ENCODE measurements around the gene CSK. TPM values are rescaled to one million over a fixed set of nuclear protein-coding genes. Genes with fewer than 3 reads are reported as not detected.

Gene CSK
- polyA plus RNA-seq, 2 of the 4 experiments (the other 2 are of a cell fraction) = 17.8 to 63.0 TPM

DNA sequence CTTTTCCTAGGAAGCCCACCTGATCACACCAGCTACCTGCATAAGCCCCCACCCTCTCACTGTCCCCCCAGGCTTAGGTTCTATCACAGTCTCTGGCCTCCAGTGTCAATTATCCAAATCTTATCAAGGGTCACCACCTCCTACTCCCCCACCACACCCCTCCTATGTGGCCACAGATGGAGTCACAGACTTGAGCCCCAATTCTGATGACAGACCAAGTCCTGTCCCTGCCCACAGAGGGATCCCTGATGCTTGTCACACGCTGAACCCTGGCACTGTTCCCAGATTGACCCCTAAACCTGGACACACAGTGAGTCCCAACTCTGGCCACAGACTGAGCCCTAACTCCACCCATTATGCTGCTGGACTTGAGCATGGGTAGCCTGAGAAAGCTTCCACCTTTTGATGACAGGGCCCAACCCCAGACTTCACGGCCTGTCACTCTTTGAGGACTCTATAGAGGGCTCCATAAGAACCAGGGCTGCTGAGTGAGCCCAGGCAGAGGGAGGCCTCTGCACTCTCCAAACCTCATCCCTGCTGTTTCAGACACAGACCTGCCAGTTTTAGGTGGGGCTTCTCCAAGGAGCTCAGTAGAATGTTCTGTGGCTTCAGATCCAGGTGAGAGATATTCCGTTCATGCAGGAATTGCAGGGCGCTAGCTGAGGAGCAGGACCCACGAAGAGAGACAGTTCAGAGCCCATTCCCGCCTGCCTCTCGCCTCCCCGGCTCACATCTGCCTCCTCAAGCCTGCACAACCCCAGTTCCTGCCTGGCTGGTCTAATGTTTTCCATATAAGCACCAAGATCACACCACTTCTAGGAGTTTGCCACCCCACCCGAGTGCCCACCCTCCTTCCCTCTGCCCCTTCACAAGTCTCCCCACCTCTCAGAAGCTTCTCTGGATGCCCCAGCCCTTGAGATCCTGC lies 59.2 kb downstream of the CSK start:
- peak overlapping the region; percentile 88; the same call in 2 of the 3 replicates for H3K4me2 ChIP-seq
- TF ChIP-seq, protein P1, sequence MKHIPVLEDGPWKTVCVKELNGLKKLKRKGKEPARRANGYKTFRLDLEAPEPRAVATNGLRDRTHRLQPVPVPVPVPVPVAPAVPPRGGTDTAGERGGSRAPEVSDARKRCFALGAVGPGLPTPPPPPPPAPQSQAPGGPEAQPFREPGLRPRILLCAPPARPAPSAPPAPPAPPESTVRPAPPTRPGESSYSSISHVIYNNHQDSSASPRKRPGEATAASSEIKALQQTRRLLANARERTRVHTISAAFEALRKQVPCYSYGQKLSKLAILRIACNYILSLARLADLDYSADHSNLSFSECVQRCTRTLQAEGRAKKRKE (CRISPR knock-in tag; IDR thresholded peaks at IDR 0.05; ENCODE audit: low read depth) = no peak
- TF ChIP-seq, protein P2, sequence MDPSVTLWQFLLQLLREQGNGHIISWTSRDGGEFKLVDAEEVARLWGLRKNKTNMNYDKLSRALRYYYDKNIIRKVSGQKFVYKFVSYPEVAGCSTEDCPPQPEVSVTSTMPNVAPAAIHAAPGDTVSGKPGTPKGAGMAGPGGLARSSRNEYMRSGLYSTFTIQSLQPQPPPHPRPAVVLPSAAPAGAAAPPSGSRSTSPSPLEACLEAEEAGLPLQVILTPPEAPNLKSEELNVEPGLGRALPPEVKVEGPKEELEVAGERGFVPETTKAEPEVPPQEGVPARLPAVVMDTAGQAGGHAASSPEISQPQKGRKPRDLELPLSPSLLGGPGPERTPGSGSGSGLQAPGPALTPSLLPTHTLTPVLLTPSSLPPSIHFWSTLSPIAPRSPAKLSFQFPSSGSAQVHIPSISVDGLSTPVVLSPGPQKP (IDR thresholded peaks at IDR 0.05; ENCODE audit: low read depth, low read length) = no peak
- no peak for TF ChIP-seq ZFP36 (IDR thresholded peaks at IDR 0.05; ENCODE audit: borderline replicate concordance, partially characterized antibody)
- no peak for TF ChIP-seq KDM5A (IDR thresholded peaks at IDR 0.05)
- no peak for TF ChIP-seq HOXA7 (CRISPR knock-in tag; IDR thresholded peaks at IDR 0.05)
- TF ChIP-seq EHF (CRISPR knock-in tag; IDR thresholded peaks at IDR 0.05) = no peak
- no peak for TF ChIP-seq HDAC2 (IDR thresholded peaks at IDR 0.05)
- no peak for TF ChIP-seq BHLHE40 (IDR thresholded peaks at IDR 0.05; ENCODE audit: low read depth, low read length)
- no peak for TF ChIP-seq HEYL (CRISPR knock-in tag; IDR thresholded peaks at IDR 0.05)
- TF ChIP-seq, protein P3, sequence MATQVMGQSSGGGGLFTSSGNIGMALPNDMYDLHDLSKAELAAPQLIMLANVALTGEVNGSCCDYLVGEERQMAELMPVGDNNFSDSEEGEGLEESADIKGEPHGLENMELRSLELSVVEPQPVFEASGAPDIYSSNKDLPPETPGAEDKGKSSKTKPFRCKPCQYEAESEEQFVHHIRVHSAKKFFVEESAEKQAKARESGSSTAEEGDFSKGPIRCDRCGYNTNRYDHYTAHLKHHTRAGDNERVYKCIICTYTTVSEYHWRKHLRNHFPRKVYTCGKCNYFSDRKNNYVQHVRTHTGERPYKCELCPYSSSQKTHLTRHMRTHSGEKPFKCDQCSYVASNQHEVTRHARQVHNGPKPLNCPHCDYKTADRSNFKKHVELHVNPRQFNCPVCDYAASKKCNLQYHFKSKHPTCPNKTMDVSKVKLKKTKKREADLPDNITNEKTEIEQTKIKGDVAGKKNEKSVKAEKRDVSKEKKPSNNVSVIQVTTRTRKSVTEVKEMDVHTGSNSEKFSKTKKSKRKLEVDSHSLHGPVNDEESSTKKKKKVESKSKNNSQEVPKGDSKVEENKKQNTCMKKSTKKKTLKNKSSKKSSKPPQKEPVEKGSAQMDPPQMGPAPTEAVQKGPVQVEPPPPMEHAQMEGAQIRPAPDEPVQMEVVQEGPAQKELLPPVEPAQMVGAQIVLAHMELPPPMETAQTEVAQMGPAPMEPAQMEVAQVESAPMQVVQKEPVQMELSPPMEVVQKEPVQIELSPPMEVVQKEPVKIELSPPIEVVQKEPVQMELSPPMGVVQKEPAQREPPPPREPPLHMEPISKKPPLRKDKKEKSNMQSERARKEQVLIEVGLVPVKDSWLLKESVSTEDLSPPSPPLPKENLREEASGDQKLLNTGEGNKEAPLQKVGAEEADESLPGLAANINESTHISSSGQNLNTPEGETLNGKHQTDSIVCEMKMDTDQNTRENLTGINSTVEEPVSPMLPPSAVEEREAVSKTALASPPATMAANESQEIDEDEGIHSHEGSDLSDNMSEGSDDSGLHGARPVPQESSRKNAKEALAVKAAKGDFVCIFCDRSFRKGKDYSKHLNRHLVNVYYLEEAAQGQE (IDR thresholded peaks at IDR 0.05) = no peak

DNA sequence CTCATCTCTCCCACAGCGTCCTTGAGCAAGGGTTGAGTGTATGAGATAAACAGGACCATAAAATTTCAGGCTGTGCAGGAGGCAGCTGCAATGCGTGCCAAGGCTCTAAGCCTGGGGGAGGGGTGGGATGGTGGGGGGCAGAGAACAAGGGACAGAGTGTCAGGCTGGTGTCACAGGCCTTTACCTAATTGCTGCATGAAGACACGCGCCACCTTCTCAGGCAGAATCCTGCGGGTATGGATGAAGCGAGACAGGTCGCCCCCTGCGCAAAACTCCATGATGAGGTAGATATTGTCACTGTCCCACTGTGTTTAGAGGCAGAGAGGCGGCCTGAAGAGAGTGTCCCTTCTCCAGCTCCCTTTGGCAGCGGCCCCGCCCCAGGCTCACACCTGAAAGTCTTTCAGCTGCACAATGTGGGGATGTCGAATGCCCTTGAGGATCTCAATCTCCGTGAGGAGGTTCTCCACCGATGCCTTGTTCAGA lies 60.1 kb downstream of the CSK start:
- no peak for DNase-seq (ENCODE audit: low read depth in 1 of 2, low spot score in 1 of 2)
- POLR2A ChIA-PET = interaction anchor here (0.6 kb wide), 1 partner anchor 57 kb away, joined by 4 read pairs; no protein-coding TSS in a partner anchor

More for the DNA sequence above, 59.2 kb downstream of the CSK start:
- H3K27ac ChIP-seq = no peak overlapping the region
- ChIA-PET CTCF (interaction anchor here (0.9 to 66.7 kb wide), 5 partner anchors 10 to 61 kb away, joined by 3 to 1908 read pairs (median 3); partner anchors contain the start of genes CPLX3, CSK and LMAN1L), POLR2A (no interaction called here)
- DNase-seq (ENCODE audit: low read depth in 1 of 2, low spot score in 1 of 2) = no peak
- H3K9me3 ChIP-seq = no peaks in the 10 kb centered on the region
- ATAC-seq = no peak
- WGBS (ENCODE audit: missing lambda C conversion rate) = 91% methylated on average over 9 of the region's 9 CpGs
- peaks cover 13% of the 10 kb centered on the region for H3K4me1 ChIP-seq
- no peak for FAIRE-seq
- no peak overlapping the region for H3K4me3 ChIP-seq

More for the DNA sequence above, 60.1 kb downstream of the CSK start:
- CTCF ChIA-PET = interaction anchor here (1.4 to 66.7 kb wide), 6 partner anchors 9 to 59 kb away, joined by 4 to 1908 read pairs (median 8); partner anchors contain the start of genes CPLX3, CSK and LMAN1L
- no peaks in the 10 kb centered on the region for H3K9me3 ChIP-seq
- no peak for FAIRE-seq
- WGBS (ENCODE audit: missing lambda C conversion rate) = 84% methylated on average over 14 of the region's 14 CpGs
- H3K4me3 ChIP-seq = peak overlapping the region; percentile 66
- H3K4me1 ChIP-seq = peaks cover 13% of the 10 kb centered on the region
- no peak for TF ChIP-seq HEYL (CRISPR knock-in tag; IDR thresholded peaks at IDR 0.05)
- TF ChIP-seq, protein P2 (IDR thresholded peaks at IDR 0.05; ENCODE audit: low read depth, low read length) = no peak
- TF ChIP-seq, protein P4, sequence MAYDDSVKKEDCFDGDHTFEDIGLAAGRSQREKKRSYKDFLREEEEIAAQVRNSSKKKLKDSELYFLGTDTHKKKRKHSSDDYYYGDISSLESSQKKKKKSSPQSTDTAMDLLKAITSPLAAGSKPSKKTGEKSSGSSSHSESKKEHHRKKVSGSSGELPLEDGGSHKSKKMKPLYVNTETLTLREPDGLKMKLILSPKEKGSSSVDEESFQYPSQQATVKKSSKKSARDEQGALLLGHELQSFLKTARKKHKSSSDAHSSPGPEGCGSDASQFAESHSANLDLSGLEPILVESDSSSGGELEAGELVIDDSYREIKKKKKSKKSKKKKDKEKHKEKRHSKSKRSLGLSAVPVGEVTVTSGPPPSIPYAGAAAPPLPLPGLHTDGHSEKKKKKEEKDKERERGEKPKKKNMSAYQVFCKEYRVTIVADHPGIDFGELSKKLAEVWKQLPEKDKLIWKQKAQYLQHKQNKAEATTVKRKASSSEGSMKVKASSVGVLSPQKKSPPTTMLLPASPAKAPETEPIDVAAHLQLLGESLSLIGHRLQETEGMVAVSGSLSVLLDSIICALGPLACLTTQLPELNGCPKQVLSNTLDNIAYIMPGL (CRISPR knock-in tag; IDR thresholded peaks at IDR 0.05; ENCODE audit: borderline replicate concordance) = no peak
- TF ChIP-seq PHF8 (IDR thresholded peaks at IDR 0.05; ENCODE audit: borderline replicate concordance, low read depth) = no peak
- TF ChIP-seq, protein P1 (CRISPR knock-in tag; IDR thresholded peaks at IDR 0.05; ENCODE audit: low read depth) = no peak
- TF ChIP-seq GATA3 (IDR thresholded peaks at IDR 0.05; ENCODE audit: borderline replicate concordance) = no peak
- no peak for TF ChIP-seq RCOR1 (IDR thresholded peaks at IDR 0.05; ENCODE audit: low read depth, low read length)
- TF ChIP-seq MAFK (IDR thresholded peaks at IDR 0.05; ENCODE audit: partially characterized antibody) = no peak
- peak overlapping the region; percentile 88 for H3K4me2 ChIP-seq
- no peak for ATAC-seq
- peak overlapping the region in 1 of 2 experiments; percentile 95; a peak in 4 of 6 replicates for H3K27ac ChIP-seq
